Endothelial cell of umbilical vein (primary cell): ENCODE data around the gene ING2.

Experiments used
- EZH2 ChIP-seq: IDR thresholded peaks from 2 replicates; pipeline ENCODE4 v1.6.1; 2012; ENCODE audit warnings: borderline replicate concordance, low read depth, mild to moderate bottlenecking, moderate library complexity, low read length, inconsistent platforms; ENCODE audit not compliant: severe bottlenecking
- FOS ChIP-seq: IDR thresholded peaks from 2 replicates; pipeline ENCODE4 v1.6.1; 2011; ENCODE audit warnings: mild to moderate bottlenecking, low read length, moderate library complexity, borderline replicate concordance; ENCODE audit not compliant: insufficient read depth
- GATA2 ChIP-seq: IDR thresholded peaks from 2 replicates; pipeline ENCODE4 v1.7.0; 2011; ENCODE audit warnings: low read depth, mild to moderate bottlenecking, moderate library complexity, mixed read lengths, low read length; ENCODE audit not compliant: insufficient read length, insufficient read depth
- JUN ChIP-seq: IDR thresholded peaks from 2 replicates; pipeline ENCODE4 v1.6.1; 2011; ENCODE audit warnings: borderline replicate concordance, low read depth; ENCODE audit not compliant: insufficient read length, insufficient read depth
- MYC ChIP-seq: IDR thresholded peaks from one replicate; pipeline ENCODE4 v1.6.1; 2011; ENCODE audit warnings: mild to moderate bottlenecking, low read depth, low read length
- POLR2A ChIP-seq: IDR thresholded peaks from 2 replicates; pipeline ENCODE4 v1.6.1; 2012; ENCODE audit warnings: low read depth, mild to moderate bottlenecking, control low read depth, low read length
- POLR2AphosphoS5 ChIP-seq: IDR thresholded peaks from 2 replicates; pipeline ENCODE4 v1.6.1; 2012; ENCODE audit warnings: low read depth, mild to moderate bottlenecking, control low read depth, low read length, moderate library complexity; ENCODE audit not compliant: insufficient read depth
- TF ChIP-seq, protein P1 (sequence below), 2 donors: IDR thresholded peaks; 1 replicate in 1 of 2; 2 replicates in 1 of 2; pipeline ENCODE4 v1.5.1; 2011; ENCODE audit warnings: low read length in 2 of 2, mild to moderate bottlenecking in 2 of 2, moderate library complexity in 2 of 2, control low read depth in 1 of 2, inconsistent platforms in 1 of 2, low read depth in 1 of 2; ENCODE audit not compliant: insufficient read depth in 1 of 2; ENCODE audit errors: extremely low read depth in 1 of 2
- TF ChIP-seq, protein P2 (sequence below): IDR thresholded peaks from 2 replicates; pipeline ENCODE4 v1.6.1; 2011; ENCODE audit not compliant: insufficient read depth, insufficient read length

DNA sequence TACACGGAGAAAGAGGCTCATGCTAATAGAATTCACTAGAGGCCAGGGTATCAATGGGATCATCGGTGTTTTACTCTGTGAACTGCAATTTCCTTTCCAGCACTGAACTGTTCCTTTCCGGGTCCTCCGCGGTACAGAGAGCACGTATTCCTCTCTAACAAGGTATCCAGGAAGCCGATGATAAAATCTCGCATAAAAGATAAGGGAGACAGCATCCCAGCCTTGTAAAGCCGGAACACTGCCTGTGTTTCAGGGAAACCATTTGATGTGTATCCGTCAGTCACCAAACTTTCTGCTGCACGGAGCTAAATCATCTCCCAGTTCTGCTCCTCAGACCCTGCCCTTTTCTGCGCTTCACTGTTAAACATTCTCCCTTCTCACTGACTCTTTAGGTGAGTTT, 54.0 kb downstream of the ING2 start:
- TF ChIP-seq POLR2A (no peak), MYC (no peak), POLR2AphosphoS5 (no peak), EZH2 (no peak), GATA2 (no peak), JUN (no peak), FOS (no peak)
- TF ChIP-seq, protein P1, sequence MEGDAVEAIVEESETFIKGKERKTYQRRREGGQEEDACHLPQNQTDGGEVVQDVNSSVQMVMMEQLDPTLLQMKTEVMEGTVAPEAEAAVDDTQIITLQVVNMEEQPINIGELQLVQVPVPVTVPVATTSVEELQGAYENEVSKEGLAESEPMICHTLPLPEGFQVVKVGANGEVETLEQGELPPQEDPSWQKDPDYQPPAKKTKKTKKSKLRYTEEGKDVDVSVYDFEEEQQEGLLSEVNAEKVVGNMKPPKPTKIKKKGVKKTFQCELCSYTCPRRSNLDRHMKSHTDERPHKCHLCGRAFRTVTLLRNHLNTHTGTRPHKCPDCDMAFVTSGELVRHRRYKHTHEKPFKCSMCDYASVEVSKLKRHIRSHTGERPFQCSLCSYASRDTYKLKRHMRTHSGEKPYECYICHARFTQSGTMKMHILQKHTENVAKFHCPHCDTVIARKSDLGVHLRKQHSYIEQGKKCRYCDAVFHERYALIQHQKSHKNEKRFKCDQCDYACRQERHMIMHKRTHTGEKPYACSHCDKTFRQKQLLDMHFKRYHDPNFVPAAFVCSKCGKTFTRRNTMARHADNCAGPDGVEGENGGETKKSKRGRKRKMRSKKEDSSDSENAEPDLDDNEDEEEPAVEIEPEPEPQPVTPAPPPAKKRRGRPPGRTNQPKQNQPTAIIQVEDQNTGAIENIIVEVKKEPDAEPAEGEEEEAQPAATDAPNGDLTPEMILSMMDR (IDR thresholded peaks at IDR 0.05; ENCODE audit: extremely low read depth in 1 of 2, insufficient read depth in 1 of 2, low read depth in 1 of 2, low read length in 2 of 2) = no peak
- TF ChIP-seq, protein P2, sequence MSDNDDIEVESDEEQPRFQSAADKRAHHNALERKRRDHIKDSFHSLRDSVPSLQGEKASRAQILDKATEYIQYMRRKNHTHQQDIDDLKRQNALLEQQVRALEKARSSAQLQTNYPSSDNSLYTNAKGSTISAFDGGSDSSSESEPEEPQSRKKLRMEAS = no peak
